ENCODE results near the gene PMAIP1. TPM values are rescaled to one million over a fixed set of nuclear protein-coding genes. Genes with fewer than 3 reads are reported as not detected.

Gene PMAIP1
- polyA plus RNA-seq, 3 donors = 40.8 to 56.6 (median 55.7) TPM

DNA sequence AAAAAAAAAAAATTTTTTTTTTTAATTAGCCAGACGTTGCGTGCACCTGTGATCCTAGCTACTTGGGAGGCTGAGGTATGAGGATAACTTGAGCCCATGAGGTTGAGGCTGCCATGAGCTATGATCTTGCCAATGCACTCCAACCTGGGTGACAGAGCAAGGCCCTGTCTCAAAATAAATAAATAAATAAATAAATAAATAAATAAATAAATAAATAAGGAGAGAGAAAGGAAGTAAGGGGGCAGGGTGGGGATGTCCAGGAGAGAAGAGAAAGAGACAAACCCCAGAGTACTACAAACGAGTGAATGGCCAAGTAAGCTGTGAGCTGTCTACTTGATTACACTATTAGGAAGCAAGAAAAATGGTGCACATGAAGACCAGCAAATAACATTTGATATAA, 7.7 kb upstream of the PMAIP1 start:
- Mint-ChIP-seq H3K4me1 (peaks cover 5% of the 10 kb centered on the region), H3K27me3 (ENCODE audit: low read depth in 3 of 3) (peaks cover 0 to 2% (median under 1%) of the 10 kb centered on the region in 3 donors), H3K4me3 (no peak overlapping the region), H3K36me3 (no peaks in the 10 kb centered on the region), H3K9me3 (no peaks in the 10 kb centered on the region), H3K27ac (no peak overlapping the region)
- H4K20me1 ChIP-seq (ENCODE audit: insufficient read depth, low read length) = no peaks in the 10 kb centered on the region
- no peak overlapping the region for H3K4me3 ChIP-seq (replicated peaks in 1 of 3; ENCODE audit: low read depth in 2 of 3, low read length in 3 of 3)
- no peak overlapping the region for H3K9ac ChIP-seq (ENCODE audit: insufficient read depth, low read length, poor library complexity, severe bottlenecking)
- DNase-seq = no peak
- TF ChIP-seq CTCF (IDR thresholded peaks at IDR 0.05) = no peak
- H3K27me3 ChIP-seq (ENCODE audit: control insufficient read depth in 2 of 2, insufficient read depth in 2 of 2, low read length in 2 of 2) = no peaks in the 10 kb centered on the region
- intact Hi-C loops (cut with micrococcal nuclease) = loop anchor here in 1 of 2 donors (10.0 kb wide), 1 partner anchor 53 kb away; no protein-coding TSS in a partner anchor
- no peak overlapping the region for H3K27ac ChIP-seq (ENCODE audit: low read depth in 1 of 2, low read length in 2 of 2)
- no peak overlapping the region for H2AFZ ChIP-seq (ENCODE audit: insufficient read depth, low read depth, low read length, poor library complexity, severe bottlenecking)
- H3K9me3 ChIP-seq (replicated peaks in 1 of 2; ENCODE audit: control insufficient read depth in 1 of 2, insufficient read depth in 1 of 2, low read length in 2 of 2) = no peaks in the 10 kb centered on the region
- no peaks in the 10 kb centered on the region for H3K36me3 ChIP-seq (replicated peaks in 1 of 2; ENCODE audit: control insufficient read depth in 1 of 2, insufficient read depth in 2 of 2, low read length in 2 of 2)
- H3K4me2 ChIP-seq (replicated peaks; ENCODE audit: extremely low read depth, low read length, poor library complexity, severe bottlenecking) = no peak overlapping the region
- H3K79me2 ChIP-seq (ENCODE audit: insufficient read depth, low read length) = no peaks in the 10 kb centered on the region
- H3K4me1 ChIP-seq (ENCODE audit: control insufficient read depth in 1 of 2, insufficient read depth in 2 of 2, low read length in 2 of 2) = peaks cover 0 to 1% of the 10 kb centered on the region in 2 donors
- 80% methylated on average over 1 of the region's 3 CpGs for WGBS (ENCODE audit: insufficient coverage)

- intact Hi-C loops (cut with micrococcal nuclease) = loop anchor here in 1 of 2 donors (10.0 kb wide), 1 partner anchor 51 kb away; no protein-coding TSS in a partner anchor
- Mint-ChIP-seq H3K36me3 (no peaks in the 10 kb centered on the region), H3K27ac (peak overlapping the region in 1 of 7 donors; percentile 15), H3K27me3 (ENCODE audit: low read depth in 3 of 3) (peaks cover 0 to 7% (median 6%) of the 10 kb centered on the region in 3 donors), H3K4me3 (no peak overlapping the region), H3K4me1 (peaks cover 13% of the 10 kb centered on the region), H3K9me3 (no peaks in the 10 kb centered on the region)
- Histone ChIP-seq H3K9ac (ENCODE audit: insufficient read depth, low read length, poor library complexity, severe bottlenecking) (no peak overlapping the region), H3K27ac (ENCODE audit: low read depth in 1 of 2, low read length in 2 of 2) (no peak overlapping the region), H3K4me1 (ENCODE audit: control insufficient read depth in 1 of 2, insufficient read depth in 2 of 2, low read length in 2 of 2) (peaks cover 9 to 12% of the 10 kb centered on the region in 2 donors), H3K9me3 (replicated peaks in 1 of 2; ENCODE audit: control insufficient read depth in 1 of 2, insufficient read depth in 1 of 2, low read length in 2 of 2) (no peaks in the 10 kb centered on the region), H3K4me3 (replicated peaks in 1 of 3; ENCODE audit: low read depth in 2 of 3, low read length in 3 of 3) (no peak overlapping the region), H3K36me3 (replicated peaks in 1 of 2; ENCODE audit: control insufficient read depth in 1 of 2, insufficient read depth in 2 of 2, low read length in 2 of 2) (no peaks in the 10 kb centered on the region), H3K4me2 (replicated peaks; ENCODE audit: extremely low read depth, low read length, poor library complexity, severe bottlenecking) (no peak overlapping the region), H3K79me2 (ENCODE audit: insufficient read depth, low read length) (peaks cover 15% of the 10 kb centered on the region), H3K27me3 (ENCODE audit: control insufficient read depth in 2 of 2, insufficient read depth in 2 of 2, low read length in 2 of 2) (no peaks in the 10 kb centered on the region), H4K20me1 (ENCODE audit: insufficient read depth, low read length) (no peaks in the 10 kb centered on the region), H2AFZ (ENCODE audit: insufficient read depth, low read depth, low read length, poor library complexity, severe bottlenecking) (no peak overlapping the region)
- TF ChIP-seq CTCF (IDR thresholded peaks at IDR 0.05) = no peak
- no CpG with 5 or more reads among the region's 6 CpGs for WGBS (ENCODE audit: insufficient coverage)
- peak in 1 of 3 donors; percentile 18 for DNase-seq
These were observed 5.8 kb upstream of the PMAIP1 start for GRCh38 chr18:59893971-59894370.

Measured in CD14-positive monocyte (primary cell).